ENCODE results near the gene PTPRZ1.

The PTPRZ1 gene

DNA sequence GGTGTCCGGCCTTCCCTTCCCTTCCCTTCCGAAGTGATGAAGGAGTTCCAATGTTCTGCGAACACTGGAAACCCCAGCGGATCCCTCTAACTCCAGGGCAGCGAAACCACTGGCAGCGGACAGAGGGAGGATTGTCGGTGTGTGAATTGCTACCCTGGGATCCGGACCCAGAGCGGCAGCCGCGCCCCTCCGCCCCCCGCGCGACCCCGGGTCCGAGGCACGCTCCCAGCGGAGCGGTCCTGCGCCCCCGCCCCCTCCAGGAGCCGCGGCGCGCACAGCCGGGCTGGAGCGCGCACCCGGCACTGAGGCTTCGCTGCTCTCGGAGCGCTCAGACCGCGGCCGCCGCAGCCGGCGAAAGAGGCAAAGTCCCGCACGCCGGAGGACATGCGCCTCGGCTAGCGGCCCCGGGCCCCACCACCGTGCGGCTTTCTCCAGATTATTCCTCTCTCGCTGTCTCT lies at the start of gene PTPRZ1:
TSS of gene PTPRZ1 (plus strand) at position 331 of the 458 bp plus-strand sequence. CDS start 339 bp downstream, outside the sequence.
- no peak for TF ChIP-seq ZBTB7A (IDR thresholded peaks at IDR 0.05; ENCODE audit: low read depth)

DNA sequence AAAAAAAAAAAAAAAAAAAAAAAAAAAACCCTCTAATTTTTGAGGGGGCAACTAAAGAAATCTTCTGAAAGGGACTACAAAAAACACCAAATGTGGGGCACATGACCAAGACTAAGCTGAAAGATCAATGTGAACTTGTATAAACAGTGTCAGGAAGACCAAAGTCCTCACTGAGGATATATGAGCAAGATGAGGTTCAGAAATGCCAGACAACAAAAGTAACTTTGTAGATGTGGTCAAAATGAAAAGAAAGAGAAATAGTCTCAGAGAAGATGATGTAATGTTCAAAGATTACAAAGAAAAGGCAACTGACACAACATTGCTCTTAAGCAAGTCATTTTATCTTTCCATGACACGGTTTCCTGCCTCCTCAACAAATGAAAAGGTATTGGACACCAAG lies 48.7 kb upstream of the PTPRZ1 start:
- TF ChIP-seq TCF12 (IDR thresholded peaks at IDR 0.05; ENCODE audit: low read depth) (no peak), NFIC (IDR thresholded peaks at IDR 0.05) (no peak), YY1 (IDR thresholded peaks at IDR 0.05; ENCODE audit: low read depth) (no peak), EP300 (IDR thresholded peaks at IDR 0.05; ENCODE audit: borderline replicate concordance) (no peak), EGR1 (IDR thresholded peaks at IDR 0.05) (no peak)

DNA sequence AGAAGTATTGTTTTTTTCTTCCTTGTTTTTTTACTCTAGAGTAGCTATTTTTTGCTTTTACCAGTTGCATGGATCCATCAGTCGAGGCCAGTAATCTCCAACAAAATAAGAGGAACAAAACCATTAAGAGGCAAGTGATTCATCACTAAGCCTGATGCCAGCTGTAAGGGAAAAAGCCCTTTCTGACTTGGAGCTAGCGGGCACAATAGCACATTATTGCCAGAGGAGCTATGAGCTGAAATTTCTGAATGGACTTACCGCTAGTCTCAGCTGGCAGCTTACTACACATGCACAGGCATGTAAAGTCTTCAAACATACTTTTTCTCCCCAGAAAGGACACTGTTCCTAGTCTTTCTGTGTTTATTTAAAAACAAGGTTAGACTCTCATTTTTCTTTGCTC lies 41.6 kb upstream of the PTPRZ1 start:
- no peak for TF ChIP-seq CREB1 (IDR thresholded peaks at IDR 0.05; ENCODE audit: low read depth)
- no peak for TF ChIP-seq TAF1 (IDR thresholded peaks at IDR 0.05; ENCODE audit: low read depth)
- TF ChIP-seq, protein P1, sequence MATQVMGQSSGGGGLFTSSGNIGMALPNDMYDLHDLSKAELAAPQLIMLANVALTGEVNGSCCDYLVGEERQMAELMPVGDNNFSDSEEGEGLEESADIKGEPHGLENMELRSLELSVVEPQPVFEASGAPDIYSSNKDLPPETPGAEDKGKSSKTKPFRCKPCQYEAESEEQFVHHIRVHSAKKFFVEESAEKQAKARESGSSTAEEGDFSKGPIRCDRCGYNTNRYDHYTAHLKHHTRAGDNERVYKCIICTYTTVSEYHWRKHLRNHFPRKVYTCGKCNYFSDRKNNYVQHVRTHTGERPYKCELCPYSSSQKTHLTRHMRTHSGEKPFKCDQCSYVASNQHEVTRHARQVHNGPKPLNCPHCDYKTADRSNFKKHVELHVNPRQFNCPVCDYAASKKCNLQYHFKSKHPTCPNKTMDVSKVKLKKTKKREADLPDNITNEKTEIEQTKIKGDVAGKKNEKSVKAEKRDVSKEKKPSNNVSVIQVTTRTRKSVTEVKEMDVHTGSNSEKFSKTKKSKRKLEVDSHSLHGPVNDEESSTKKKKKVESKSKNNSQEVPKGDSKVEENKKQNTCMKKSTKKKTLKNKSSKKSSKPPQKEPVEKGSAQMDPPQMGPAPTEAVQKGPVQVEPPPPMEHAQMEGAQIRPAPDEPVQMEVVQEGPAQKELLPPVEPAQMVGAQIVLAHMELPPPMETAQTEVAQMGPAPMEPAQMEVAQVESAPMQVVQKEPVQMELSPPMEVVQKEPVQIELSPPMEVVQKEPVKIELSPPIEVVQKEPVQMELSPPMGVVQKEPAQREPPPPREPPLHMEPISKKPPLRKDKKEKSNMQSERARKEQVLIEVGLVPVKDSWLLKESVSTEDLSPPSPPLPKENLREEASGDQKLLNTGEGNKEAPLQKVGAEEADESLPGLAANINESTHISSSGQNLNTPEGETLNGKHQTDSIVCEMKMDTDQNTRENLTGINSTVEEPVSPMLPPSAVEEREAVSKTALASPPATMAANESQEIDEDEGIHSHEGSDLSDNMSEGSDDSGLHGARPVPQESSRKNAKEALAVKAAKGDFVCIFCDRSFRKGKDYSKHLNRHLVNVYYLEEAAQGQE (IDR thresholded peaks at IDR 0.05; ENCODE audit: low read depth): no peak
- no peak for TF ChIP-seq ZBTB7A (IDR thresholded peaks at IDR 0.05; ENCODE audit: low read depth)
- no peak for TF ChIP-seq YY1 (IDR thresholded peaks at IDR 0.05; ENCODE audit: low read depth)
- TF ChIP-seq NFIC (IDR thresholded peaks at IDR 0.05): no peak
- no peak for TF ChIP-seq RAD21 (IDR thresholded peaks at IDR 0.05; ENCODE audit: low read depth)
- TF ChIP-seq, protein P2, sequence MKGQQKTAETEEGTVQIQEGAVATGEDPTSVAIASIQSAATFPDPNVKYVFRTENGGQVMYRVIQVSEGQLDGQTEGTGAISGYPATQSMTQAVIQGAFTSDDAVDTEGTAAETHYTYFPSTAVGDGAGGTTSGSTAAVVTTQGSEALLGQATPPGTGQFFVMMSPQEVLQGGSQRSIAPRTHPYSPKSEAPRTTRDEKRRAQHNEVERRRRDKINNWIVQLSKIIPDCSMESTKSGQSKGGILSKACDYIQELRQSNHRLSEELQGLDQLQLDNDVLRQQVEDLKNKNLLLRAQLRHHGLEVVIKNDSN (IDR thresholded peaks at IDR 0.05): no peak
- TF ChIP-seq TCF12 (IDR thresholded peaks at IDR 0.05; ENCODE audit: low read depth): no peak
- TF ChIP-seq CEBPB (IDR thresholded peaks at IDR 0.05): no peak
- TF ChIP-seq EP300 (IDR thresholded peaks at IDR 0.05; ENCODE audit: borderline replicate concordance): no peak
- no peak for TF ChIP-seq FOXM1 (IDR thresholded peaks at IDR 0.05; ENCODE audit: borderline replicate concordance, low read depth)
- no peak for TF ChIP-seq TEAD4 (IDR thresholded peaks at IDR 0.05)
- TF ChIP-seq, protein P3, sequence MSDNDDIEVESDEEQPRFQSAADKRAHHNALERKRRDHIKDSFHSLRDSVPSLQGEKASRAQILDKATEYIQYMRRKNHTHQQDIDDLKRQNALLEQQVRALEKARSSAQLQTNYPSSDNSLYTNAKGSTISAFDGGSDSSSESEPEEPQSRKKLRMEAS (IDR thresholded peaks at IDR 0.05): no peak
- no peak for TF ChIP-seq EGR1 (IDR thresholded peaks at IDR 0.05)

DNA sequence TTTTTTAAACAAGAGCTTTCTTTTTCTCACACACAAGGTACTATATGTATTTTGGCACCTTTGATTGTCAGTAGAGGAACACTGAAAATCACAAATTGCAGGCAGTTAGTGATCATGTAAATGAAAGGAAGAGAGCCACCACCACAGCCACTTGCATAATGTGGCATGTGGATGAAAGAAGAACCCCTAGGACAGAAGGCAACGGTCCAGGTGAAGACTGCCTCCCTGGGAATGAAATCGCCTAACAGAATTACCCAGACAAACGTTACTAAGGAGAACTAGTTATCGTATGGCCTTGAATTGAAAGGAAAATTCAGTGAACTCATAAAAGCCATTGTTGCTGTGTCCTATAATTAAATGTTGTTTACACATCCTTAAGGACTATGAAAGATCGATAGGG lies 41.2 kb upstream of the PTPRZ1 start:
- TF ChIP-seq, protein P1 (IDR thresholded peaks at IDR 0.05; ENCODE audit: low read depth): no peak
- TF ChIP-seq FOXM1 (IDR thresholded peaks at IDR 0.05; ENCODE audit: borderline replicate concordance, low read depth): no peak

DNA sequence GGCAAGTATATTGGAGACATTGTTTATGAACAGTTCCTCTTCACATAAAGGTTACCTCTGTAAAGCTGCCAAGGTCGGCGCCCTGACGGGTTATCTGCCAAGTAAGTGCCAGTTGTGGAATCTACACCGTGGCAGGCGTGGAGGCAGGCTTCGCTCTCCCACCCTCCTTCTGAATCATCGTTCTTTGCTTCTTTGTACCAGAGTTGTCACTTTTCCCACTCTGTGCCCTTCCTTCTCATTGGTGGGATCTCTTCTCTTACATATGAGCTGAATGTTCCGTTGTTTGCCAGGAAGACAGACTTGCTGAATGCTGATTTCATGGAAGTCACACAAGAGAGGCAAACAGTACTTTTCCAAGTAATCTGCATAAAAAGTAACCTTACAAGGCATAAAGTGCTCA lies 40.6 kb upstream of the PTPRZ1 start:
- no peak for TF ChIP-seq NFIC (IDR thresholded peaks at IDR 0.05)
- TF ChIP-seq CEBPB (IDR thresholded peaks at IDR 0.05): no peak
- no peak for TF ChIP-seq RAD21 (IDR thresholded peaks at IDR 0.05; ENCODE audit: low read depth)
- TF ChIP-seq, protein P2 (IDR thresholded peaks at IDR 0.05): no peak
- TF ChIP-seq, protein P3 (IDR thresholded peaks at IDR 0.05): no peak
- no peak for TF ChIP-seq TAF1 (IDR thresholded peaks at IDR 0.05; ENCODE audit: low read depth)
- TF ChIP-seq EP300 (IDR thresholded peaks at IDR 0.05; ENCODE audit: borderline replicate concordance): no peak
- TF ChIP-seq TEAD4 (IDR thresholded peaks at IDR 0.05): no peak
- TF ChIP-seq YY1 (IDR thresholded peaks at IDR 0.05; ENCODE audit: low read depth): no peak
- TF ChIP-seq TCF12 (IDR thresholded peaks at IDR 0.05; ENCODE audit: low read depth): no peak
- TF ChIP-seq, protein P1 (IDR thresholded peaks at IDR 0.05; ENCODE audit: low read depth): no peak
- no peak for TF ChIP-seq FOXM1 (IDR thresholded peaks at IDR 0.05; ENCODE audit: borderline replicate concordance, low read depth)
- TF ChIP-seq ZBTB7A (IDR thresholded peaks at IDR 0.05; ENCODE audit: low read depth): no peak
- TF ChIP-seq EGR1 (IDR thresholded peaks at IDR 0.05): no peak
- TF ChIP-seq CREB1 (IDR thresholded peaks at IDR 0.05; ENCODE audit: low read depth): no peak
